Osteoblast (primary cell): ENCODE measurements around the gene HK1. TPM values are rescaled to one million over a fixed set of nuclear protein-coding genes. Genes with fewer than 3 reads are reported as not detected.
A peak's percentile ranks its signal among the peaks of the same experiment; 100 is the strongest.

Experiments
- DNase-seq: peaks from one replicate; pipeline ENCODE4 v3.0.0; 2011; ENCODE audit warnings: low spot score, mixed read lengths; ENCODE audit not compliant: insufficient read length; ENCODE audit errors: missing footprints
- H2AFZ ChIP-seq: 2 replicates; pipeline ENCODE4 v1.6.0; 2011; ENCODE audit warnings: mild to moderate bottlenecking, low read length
- H3K27ac ChIP-seq: 2 replicates; pipeline ENCODE4 v1.5.1; 2011; ENCODE audit warnings: mild to moderate bottlenecking, low read depth, low read length, moderate library complexity
- H3K27me3 ChIP-seq: 2 replicates; pipeline ENCODE4 v1.6.0; 2012; ENCODE audit warnings: mild to moderate bottlenecking, control low read depth, inconsistent platforms, low read length, moderate library complexity; ENCODE audit not compliant: insufficient read depth
- H3K36me3 ChIP-seq: 2 replicates; pipeline ENCODE4 v1.5.1; 2011; ENCODE audit warnings: mild to moderate bottlenecking, low read length, control low read depth, moderate library complexity; ENCODE audit not compliant: insufficient read depth
- H3K4me1 ChIP-seq: 2 replicates; pipeline ENCODE4 v1.5.1; 2011; ENCODE audit warnings: mild to moderate bottlenecking, low read length, control low read depth, moderate library complexity; ENCODE audit not compliant: insufficient read depth
- H3K4me2 ChIP-seq: 2 replicates; pipeline ENCODE4 v1.6.0; 2011; ENCODE audit warnings: mild to moderate bottlenecking, low read length; ENCODE audit not compliant: insufficient read depth
- H3K4me3 ChIP-seq: fragments of 200-600 bp; sonication (generic); 3 replicates; pipeline ENCODE4 v1.5.1; 2012; ENCODE audit warnings: mild to moderate bottlenecking, low read length, inconsistent platforms; ENCODE audit not compliant: insufficient read depth
- H3K79me2 ChIP-seq: 2 replicates; pipeline ENCODE4 v1.6.0; 2012; ENCODE audit warnings: mild to moderate bottlenecking, low read length, control low read depth, inconsistent platforms; ENCODE audit not compliant: insufficient read depth
- H3K9me3 ChIP-seq: 2 replicates; pipeline ENCODE4 v1.5.1; 2011; ENCODE audit warnings: low read depth, low read length, control low read depth
- H4K20me1 ChIP-seq: 2 replicates; pipeline ENCODE4 v1.6.0; 2012; ENCODE audit warnings: mild to moderate bottlenecking, low read length, control low read depth; ENCODE audit not compliant: insufficient read depth
- total RNA-seq: library from RNA; depleted of rRNA; stranded (reverse); fragments of >200 nt; gene quantifications from 2 replicates; pipeline ENCODE4 v1.2.3, GENCODE V29; 2012
- TF ChIP-seq, protein P1 (sequence below): IDR thresholded peaks from 2 replicates; pipeline ENCODE4 v1.5.1; 2011; ENCODE audit warnings: mild to moderate bottlenecking, low read depth, low read length, moderate library complexity; ENCODE audit errors: extremely low read depth

The HK1 gene
- total RNA-seq, 1 donor: 111 TPM

DNA sequence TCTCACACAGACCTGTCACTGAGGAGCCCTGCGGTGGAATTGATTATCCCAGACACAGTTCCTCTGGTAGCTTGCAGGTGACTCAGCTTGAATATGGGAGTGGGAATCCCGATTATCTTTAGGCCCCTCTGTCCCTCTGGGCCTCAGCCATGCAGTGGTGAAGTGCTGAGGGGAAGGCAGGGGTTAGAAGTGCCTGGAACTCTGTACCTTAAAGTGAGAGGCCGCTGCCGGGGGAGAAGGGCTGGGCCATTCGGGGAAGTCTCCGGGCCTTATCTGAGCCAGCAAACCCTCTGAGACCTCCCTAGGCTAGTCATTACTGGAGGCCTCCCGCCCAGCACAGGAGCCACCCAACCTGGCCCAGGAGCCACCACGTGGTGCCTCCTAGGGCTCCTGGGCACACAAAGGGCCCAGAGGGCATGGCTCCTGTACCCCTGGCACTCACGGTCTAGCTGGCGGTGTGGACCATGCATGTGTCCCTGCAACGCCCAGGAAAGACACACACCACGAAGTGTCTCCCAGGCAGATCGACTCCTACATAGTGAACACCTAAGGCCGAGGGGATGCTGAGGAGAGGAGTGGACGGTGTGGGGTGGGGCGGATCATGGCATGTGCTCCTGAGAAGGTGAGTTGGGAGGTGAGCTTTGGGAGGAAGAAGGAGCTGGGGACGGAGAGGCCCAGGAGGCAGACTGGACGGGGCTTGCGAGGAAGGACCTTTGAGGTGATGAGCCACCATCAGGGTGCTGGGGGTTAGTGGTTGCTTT, 56.2 kb downstream of the HK1 start:
- H3K27ac ChIP-seq: peak overlapping the region; percentile 68
- no peak overlapping the region for H3K4me3 ChIP-seq
- H3K36me3 ChIP-seq: peaks cover 22% of the 10 kb centered on the region
- H3K79me2 ChIP-seq: peaks cover 99% of the 10 kb centered on the region
- H3K4me1 ChIP-seq: peaks cover 64% of the 10 kb centered on the region
- no peaks in the 10 kb centered on the region for H3K27me3 ChIP-seq
- peak overlapping the region; percentile 29 for H3K4me2 ChIP-seq
- peaks cover 42% of the 10 kb centered on the region for H4K20me1 ChIP-seq
- peak; percentile 43 for DNase-seq
- TF ChIP-seq, protein P1, sequence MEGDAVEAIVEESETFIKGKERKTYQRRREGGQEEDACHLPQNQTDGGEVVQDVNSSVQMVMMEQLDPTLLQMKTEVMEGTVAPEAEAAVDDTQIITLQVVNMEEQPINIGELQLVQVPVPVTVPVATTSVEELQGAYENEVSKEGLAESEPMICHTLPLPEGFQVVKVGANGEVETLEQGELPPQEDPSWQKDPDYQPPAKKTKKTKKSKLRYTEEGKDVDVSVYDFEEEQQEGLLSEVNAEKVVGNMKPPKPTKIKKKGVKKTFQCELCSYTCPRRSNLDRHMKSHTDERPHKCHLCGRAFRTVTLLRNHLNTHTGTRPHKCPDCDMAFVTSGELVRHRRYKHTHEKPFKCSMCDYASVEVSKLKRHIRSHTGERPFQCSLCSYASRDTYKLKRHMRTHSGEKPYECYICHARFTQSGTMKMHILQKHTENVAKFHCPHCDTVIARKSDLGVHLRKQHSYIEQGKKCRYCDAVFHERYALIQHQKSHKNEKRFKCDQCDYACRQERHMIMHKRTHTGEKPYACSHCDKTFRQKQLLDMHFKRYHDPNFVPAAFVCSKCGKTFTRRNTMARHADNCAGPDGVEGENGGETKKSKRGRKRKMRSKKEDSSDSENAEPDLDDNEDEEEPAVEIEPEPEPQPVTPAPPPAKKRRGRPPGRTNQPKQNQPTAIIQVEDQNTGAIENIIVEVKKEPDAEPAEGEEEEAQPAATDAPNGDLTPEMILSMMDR: no peak
- H3K9me3 ChIP-seq: no peaks in the 10 kb centered on the region
- H2AFZ ChIP-seq: no peak overlapping the region

- Histone ChIP-seq H2AFZ (no peak overlapping the region), H3K27me3 (no peaks in the 10 kb centered on the region), H4K20me1 (peaks cover 49% of the 10 kb centered on the region), H3K4me2 (peak overlapping the region; percentile 29), H3K27ac (peak overlapping the region; percentile 68), H3K9me3 (no peaks in the 10 kb centered on the region), H3K4me3 (no peak overlapping the region), H3K4me1 (peaks cover 70% of the 10 kb centered on the region), H3K79me2 (peaks cover 99% of the 10 kb centered on the region), H3K36me3 (peaks cover 17% of the 10 kb centered on the region)
- peak; percentile 69 for DNase-seq
- TF ChIP-seq, protein P1: no peak
Measured at GRCh38 chr10:69335063-69335587, 56.8 kb downstream of the HK1 start.

GRCh38 chr10:69335613-69336012, 57.3 kb downstream of the HK1 start:
- Histone ChIP-seq H3K27ac (peak overlapping the region; percentile 68), H3K4me3 (no peak overlapping the region), H3K9me3 (no peaks in the 10 kb centered on the region), H3K4me1 (peaks cover 70% of the 10 kb centered on the region), H4K20me1 (peaks cover 50% of the 10 kb centered on the region), H3K36me3 (peaks cover 12% of the 10 kb centered on the region), H3K79me2 (peaks cover 99% of the 10 kb centered on the region), H2AFZ (no peak overlapping the region), H3K4me2 (no peak overlapping the region), H3K27me3 (no peaks in the 10 kb centered on the region)
- peak; percentile 3 for DNase-seq
- TF ChIP-seq, protein P1: no peak

- H3K4me3 ChIP-seq: no peak overlapping the region
- DNase-seq: peak; percentile 3
- no peaks in the 10 kb centered on the region for H3K27me3 ChIP-seq
- TF ChIP-seq, protein P1: no peak
- H4K20me1 ChIP-seq: peaks cover 53% of the 10 kb centered on the region
- peaks cover 99% of the 10 kb centered on the region for H3K79me2 ChIP-seq
- H3K9me3 ChIP-seq: no peaks in the 10 kb centered on the region
- peak overlapping the region; percentile 4 for H3K27ac ChIP-seq
- H3K4me2 ChIP-seq: peak overlapping the region; percentile 1
- H3K4me1 ChIP-seq: peaks cover 70% of the 10 kb centered on the region
- H3K36me3 ChIP-seq: peaks cover 4% of the 10 kb centered on the region
- no peak overlapping the region for H2AFZ ChIP-seq
Measured at GRCh38 chr10:69336952-69337295, 58.6 kb downstream of the HK1 start.
